Choroid plexus epithelial cell (primary cell): Measurements from ENCODE around the gene ALG14.

ENCODE experiments used
- DNase-seq: peaks from one replicate; pipeline ENCODE4 v3.0.0-alpha.2; 2010; ENCODE audit warnings: low read depth
- H3K4me3 ChIP-seq: 2 replicates; pipeline ENCODE4 v1.5.1; 2011; ENCODE audit warnings: low read depth, mild to moderate bottlenecking, control low read depth, low read length, moderate library complexity
- CTCF ChIP-seq: conservative IDR thresholded peaks from 2 replicates; pipeline ENCODE4 v1.5.1; 2011; ENCODE audit warnings: low read depth, mild to moderate bottlenecking, control low read depth, inconsistent platforms, low read length, moderate library complexity

ALG14 gene

GRCh38 chr1:94926126-94926914 lies 146.4 kb downstream of the ALG14 start:
- peak; percentile 63 for DNase-seq
- peak overlapping the region; percentile 85 for H3K4me3 ChIP-seq
- TF ChIP-seq CTCF = peak; percentile 48

GRCh38 chr1:94925561-94926125 lies 147.1 kb downstream of the ALG14 start:
- H3K4me3 ChIP-seq = peak overlapping the region; percentile 85
- DNase-seq = peak; percentile 82
- TF ChIP-seq CTCF = no peak

- TF ChIP-seq CTCF = no peak
- DNase-seq = no peak
- peak overlapping the region; percentile 85 for H3K4me3 ChIP-seq
These were observed 147.7 kb downstream of the ALG14 start for GRCh38 chr1:94925004-94925403.
